ENCODE results near the gene SUDS3.
"Not testable (repeated sequence)": the region's sequence is repeated elsewhere in the genome, so short reads cannot be mapped to it uniquely, and the experiment has no call there.

The SUDS3 gene

DNA sequence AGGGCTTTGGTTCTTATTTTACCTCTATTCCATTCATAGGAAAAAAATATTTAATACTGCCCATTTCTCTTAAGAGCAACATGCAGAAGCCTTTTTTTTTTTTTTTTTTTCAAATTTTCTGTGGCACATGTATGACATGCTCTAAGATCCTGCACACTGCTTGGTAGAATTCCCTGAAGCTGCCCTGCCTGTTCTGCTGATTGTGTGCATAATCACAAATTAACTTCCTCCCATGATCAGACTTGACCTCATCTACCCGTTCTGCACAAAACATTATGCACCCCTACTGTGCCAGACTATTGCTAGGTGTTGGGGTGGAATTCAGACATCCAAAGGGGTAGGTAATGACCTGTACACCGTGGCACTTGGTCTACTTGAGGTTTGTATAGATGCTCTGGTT lies 22.2 kb downstream of the SUDS3 start:
- DNase-seq: no peak

DNA sequence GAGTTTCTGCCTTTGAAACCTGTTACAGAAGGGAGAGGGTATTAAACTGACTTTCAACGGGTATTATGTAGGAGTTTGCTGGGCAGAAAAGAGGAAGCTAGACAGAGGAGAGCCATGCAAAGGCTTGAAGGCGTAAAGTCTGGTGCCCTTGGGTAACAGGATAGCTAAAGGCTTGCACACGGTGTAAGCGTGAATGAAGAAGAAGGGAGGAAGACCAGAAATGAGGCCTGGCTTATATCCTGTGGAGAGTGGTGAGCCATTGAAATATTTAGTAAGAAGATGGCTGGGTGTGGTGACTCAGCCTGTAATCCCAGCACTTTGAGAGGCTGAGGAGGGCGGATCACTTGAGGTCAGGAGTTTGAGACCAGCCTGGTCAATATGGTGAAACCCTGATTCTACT lies 22.6 kb downstream of the SUDS3 start:
- DNase-seq: no peak

DNA sequence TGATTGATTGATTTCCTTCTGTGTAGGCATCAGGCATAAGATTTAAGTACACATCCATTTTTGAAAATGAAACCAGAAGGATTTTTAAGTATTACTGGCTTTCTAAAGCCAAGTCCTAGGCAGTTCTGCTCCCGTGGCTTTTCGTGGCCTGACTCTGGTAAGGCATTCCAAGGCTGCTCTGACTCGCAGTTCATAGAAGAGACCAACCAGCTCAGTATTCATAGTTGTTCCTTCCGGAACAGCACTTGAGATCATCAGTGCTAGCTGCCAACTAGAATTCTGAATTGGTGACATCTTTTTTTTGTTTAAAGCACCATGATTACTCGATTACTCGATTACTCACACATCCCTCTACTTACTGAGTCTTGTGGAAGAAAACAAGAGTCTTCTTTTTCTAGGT lies 25.9 kb downstream of the SUDS3 start:
- no peak for DNase-seq

DNA sequence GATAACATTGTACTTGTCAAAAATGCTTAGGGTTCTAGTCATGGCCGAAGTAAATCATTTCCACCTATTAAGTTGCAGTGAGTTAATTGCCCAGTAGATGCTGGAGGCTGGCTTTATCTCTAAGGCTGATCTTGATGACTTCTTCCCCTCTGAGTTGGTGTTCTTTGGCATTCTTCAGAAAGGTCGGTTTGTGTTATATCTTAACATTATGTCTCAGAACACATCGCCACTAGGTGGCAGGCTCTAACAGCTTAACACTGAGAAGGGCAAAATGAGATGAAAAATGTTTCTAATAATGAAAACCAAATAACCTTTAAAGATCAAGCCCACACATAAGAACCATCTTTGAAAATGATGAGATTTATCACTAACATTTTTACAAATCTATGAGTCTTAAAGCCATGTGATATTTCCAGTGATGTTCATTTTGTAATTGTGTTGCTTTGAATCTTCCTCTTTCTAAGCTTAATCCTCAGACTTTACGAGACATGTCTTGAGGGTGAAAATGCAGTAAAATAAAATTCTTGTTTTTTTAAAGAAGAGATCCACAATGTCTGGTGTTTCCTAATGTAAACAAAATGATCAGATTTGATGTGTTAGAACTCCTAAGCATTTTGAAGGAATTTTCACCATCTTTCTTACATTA lies 28.6 kb downstream of the SUDS3 start:
- no peak for DNase-seq

DNA sequence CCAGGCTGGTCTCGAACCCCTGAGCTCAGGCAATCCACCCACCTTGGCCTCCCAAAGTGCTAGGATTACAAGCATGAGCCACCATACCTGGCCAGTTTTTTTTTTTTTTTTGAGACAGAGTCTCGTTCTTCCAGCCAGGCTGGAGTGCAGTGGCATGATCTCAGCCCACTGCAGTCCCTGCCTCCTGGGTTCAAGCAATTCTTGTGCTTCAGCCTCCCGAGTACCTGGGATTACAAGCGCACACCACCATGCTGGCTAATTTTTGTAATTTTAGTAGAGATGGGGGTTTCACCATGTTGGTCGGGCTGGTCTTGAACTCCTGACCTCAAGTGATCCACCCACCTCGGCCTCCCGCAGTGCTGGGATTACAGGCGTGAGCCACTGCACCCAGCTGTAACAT lies 31.9 kb downstream of the SUDS3 start:
- DNase-seq: not testable (repeated sequence)

DNA sequence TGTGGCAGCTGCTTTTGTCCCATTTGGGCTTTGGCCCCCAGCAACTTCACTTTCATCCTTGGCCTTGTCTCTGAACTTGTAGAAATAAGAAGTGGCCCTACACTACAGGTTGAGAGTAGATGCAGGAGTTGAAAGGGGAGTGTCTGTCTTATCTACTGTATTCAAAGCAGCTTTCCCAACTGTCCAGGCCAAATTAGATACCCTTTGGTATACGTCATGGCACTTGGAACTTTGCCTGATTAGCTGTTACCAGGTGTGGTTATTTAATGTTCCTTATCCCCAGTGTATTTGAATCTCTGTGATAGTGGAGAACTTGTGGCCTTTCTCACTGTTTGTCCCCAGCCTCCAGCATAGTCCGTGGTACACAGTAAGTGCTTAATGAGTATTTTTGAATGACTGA lies 33.5 kb downstream of the SUDS3 start:
- DNase-seq: no peak

DNA sequence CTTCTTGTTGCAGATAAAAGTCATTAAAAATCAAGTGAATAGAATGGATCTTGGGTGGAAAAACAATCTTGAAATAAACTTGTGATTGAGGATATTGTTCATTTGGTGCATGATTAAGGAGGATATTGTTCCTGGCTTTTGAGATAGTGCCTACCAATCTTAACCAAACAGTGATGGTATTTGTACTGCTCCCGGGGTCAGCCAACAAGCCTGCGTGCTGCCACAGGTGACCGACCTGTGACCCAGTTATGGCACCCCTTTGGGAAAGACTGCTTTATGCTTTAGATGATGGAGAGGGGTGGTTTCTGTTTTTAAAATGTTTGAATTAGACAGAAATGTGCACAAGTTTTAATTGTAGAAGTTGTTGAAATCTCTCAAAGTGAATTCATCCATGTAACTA lies 41.6 kb downstream of the SUDS3 start:
- no peak for DNase-seq

DNA sequence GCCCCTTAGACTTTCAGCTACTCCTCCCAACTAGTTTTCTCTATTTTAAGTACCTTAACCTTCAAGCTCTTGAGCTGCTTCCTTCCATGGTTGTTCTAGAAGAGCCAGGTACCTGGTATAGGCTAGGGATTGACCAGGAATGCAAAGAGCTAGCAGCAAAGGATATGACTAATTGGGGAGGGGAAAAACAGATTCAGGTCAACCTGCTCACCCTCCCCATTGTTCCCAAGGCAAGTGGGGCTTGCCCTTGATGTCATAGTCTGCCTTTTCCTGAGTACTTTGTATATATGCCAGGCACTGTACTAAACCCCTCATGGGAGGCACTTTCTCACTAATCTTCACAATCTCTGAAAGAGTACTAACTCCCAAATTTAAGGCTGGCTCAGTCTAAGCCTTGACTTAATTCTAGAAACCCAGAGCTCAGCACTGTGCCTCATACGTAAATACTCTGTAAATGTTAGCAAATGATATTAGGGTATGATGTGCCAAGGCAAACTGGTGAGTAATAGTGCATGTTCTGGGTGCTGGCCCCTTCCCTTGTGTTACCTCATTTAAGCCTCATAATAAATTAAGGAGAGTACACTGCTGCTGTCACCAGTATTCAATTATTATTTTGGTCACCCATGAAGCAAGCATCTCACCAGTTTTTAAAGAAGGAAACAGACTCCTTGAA lies 42.2 kb downstream of the SUDS3 start:
- DNase-seq: no peak

DNA sequence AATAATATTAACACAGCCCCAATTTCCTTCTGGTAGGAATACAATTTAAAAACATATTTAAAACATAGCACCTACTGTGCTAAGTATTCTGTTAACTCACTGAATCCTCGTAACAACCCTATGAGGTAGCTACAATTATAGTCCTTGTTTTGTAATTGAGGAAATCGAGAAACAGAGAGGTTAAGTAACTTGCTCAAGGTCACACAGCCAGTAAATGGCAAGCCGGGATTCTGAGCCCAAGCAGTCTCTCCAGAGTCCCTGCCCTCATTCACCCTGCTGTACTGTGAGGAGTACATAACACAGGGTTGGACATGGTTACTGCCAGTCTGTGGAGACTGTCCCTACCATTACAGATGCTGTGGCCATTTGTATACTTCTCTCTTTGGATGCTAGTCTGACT lies 44.3 kb downstream of the SUDS3 start:
- no peak for DNase-seq

DNA sequence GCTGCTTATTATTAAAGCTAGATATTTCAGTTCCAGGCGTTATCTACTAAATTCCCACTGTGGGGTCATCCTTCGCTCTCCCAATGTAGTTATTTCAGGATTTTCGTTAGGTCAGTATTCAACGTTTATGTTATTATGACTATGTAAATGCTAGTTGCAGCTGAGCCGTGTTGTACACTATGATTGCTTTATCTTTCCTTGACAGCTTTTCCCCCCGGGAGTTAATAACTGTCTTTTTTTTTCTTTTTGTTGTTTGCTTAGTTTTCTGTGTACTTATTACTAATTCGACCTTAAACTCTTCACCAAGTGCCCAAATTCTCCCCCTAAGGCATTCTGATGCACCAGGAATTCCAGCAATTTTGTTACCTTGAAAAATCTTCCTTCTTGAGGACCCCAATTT lies 48.5 kb downstream of the SUDS3 start:
- no peak for DNase-seq

DNA sequence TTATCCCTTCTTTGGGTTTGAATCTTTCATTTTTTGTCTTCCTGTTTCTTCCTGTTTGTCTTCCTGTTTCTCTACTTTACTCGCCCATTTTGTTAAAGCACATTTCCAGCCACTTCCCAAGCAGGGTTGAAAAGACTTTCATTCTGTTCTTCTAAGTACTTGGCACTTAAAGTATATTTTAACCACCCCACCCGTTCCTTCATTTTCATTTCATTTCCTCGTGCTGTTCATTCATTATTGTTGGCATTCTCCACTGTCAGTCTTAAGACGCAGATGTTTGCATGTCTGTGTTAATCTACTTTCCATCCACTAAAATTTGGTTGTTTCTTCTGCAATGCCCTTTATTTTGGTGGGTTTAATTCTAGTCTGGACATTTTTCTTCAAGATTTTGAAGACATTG lies 49.0 kb downstream of the SUDS3 start:
- DNase-seq: no peak

DNA sequence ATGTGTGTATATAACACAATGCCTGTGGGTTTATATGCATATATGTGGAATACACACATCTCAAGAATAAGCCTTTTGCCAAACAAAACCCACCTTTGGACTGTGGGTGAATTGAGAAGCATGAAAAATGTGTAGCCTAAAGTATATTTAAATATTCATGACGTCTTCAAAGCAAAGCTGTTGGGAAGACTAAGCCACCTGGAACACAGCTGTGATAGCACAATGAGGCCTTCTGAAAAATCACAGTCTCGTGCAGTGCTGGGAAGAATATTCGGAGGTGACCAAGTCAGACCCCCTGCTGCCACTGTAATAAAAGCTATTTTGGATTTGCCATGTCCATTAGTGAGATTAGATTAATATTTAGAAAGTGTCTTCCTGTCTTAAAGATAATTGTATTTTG lies 51.5 kb downstream of the SUDS3 start:
- no peak for DNase-seq

DNA sequence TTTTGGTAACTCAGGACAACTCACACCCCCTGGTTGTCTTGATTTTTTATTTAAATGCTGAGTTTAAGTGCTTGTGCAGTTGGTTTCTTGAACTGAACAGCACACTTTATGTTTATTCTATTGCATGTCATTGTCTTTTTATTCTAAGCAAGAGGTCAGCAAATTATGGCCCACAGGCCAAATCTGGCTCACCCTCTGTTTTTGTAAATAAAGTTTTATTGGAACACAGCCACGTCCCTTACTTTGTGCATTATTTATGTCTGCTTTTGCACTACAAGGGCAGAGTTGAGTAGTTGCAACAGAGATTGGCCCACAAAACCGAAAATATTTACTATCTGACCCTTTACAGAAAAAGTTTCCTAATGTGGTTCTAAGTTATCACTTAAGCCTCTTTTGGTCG lies 52.3 kb downstream of the SUDS3 start:
- DNase-seq: no peak

DNA sequence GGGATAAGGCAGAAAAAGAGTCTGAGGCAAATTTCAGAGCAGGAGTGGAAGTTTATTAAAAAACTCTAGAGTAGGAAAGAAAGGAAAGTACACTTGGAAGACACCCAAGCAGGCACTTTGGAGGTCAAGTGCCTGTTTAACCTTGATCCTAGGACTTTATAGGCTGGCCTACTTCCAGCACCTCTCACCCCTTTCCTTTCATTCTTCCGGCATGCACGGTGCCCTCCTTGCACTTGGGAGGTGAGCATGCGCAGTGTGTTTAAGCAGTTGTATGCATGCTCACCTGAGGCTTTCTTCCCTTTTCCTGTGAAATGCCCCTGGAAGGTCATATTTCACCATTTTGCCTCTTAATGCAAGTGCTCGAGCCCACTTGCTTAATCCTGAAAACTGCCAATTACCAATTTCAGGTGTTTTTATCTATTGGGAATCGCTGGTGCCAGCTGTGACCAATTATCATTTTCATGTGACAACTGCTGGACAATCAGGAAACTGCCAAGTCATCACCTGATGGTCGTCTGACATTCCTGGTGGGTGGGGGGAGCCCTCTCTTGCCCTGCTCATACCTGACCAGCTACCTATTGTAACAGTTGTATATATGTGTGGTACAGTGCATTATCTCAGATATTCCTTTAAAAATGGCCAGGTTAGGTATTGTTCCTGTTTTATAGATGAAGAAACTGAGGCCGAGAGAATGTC lies 53.5 kb downstream of the SUDS3 start:
- DNase-seq: no peak

DNA sequence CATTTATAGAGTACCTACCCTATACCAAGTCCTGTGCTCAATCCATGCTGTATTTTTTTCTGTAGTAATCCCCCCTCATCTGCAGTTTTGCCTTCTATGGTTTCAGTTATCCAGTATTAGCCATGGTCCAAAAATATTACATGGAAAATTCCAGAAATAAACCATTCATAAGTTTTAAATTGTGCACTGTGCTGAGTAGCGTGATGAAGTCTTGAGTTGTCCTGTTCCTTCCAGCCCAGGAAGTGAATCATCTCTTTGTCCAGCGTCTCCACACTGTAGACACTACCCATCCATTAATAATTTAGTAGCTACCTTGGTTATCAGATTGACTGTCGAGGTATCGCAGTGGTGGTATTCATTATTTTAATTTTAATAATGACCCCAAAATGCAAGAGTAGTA lies 54.2 kb downstream of the SUDS3 start:
- DNase-seq: no peak

DNA sequence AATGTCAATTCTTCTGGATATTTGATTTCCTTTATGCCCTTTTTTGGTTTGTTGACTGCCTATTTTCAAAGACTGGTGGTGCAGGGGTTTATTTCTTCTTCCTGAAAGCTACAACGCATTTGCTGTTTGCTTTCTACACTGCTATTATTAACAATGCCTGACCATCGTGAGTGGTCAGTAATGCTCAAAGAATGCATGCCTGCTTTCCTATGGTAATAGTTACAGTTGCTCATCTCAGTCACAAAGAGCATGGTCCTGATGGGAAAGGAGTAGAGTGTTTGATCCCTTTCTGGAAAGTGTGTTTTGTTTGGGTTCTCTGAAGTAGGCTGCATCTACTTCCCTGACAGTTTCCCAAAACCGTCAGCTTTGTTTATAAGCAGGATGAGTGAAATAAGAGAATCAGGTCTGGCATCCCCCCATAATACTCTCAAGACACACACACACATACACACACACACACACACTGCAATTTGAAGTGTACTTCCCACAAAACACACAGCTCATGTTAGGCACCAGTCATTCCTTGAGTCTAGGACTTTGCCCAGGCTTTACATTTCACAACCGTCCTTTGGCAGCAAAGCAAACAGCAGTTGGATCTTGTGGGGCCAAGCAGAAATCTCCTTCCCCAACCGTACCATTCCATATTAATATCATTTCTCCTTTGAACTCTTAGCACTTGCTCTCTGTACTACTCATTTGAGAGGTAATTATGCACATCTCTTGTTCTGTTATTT lies 56.6 kb downstream of the SUDS3 start:
- no peak for DNase-seq

DNA sequence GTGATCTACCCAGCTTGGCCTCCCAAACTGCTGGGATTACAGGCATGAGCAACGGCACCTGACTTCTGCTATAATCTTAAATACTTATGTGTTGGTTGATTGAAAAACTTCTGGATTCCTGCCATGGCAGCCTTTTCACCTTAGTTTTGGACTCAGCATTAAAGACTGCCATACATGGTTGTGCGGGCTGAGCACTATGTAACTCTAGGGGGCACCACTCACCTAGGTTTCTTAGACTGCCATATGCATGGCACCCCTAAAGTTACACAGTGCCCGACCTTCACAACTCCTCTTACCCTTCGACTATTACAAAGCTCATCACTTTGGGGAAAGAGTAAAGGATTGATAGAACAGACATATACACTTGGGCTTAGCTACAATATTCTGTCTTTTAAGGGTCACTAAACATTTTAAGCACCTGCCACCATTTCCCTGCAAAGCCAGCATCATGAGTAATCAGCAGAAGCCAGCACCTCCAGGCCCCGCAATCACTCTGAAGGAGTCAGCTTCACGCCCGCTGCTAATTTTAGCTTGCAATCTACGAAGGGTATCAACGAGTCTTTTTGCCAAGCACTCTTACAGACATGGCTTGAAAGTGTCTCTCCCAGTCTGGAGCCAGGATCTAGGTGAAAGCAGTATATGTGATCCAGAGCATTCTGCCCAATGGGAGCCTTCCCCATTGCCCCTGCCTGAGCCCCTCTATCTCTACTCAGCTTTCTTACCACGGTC lies 59.8 kb downstream of the SUDS3 start:
- no peak for DNase-seq

DNA sequence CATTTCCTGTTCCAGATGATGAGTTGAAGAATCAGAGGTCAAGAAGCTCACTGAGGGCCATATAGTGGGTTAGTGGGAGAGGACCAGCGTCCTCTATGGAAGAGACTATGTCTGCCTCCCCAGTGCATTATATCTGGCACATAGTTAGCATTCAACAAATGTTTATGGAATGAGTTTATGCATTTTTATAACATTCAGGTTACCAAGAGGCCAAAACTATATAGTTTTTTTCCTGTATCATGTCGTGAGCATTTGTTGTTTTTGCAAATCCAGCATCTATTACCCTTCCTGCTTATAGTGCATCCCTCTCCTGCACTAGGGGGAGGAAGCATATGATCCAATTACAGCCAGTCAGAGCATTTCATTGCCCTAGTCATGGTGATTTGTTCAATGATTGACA lies 60.6 kb downstream of the SUDS3 start:
- no peak for DNase-seq

DNA sequence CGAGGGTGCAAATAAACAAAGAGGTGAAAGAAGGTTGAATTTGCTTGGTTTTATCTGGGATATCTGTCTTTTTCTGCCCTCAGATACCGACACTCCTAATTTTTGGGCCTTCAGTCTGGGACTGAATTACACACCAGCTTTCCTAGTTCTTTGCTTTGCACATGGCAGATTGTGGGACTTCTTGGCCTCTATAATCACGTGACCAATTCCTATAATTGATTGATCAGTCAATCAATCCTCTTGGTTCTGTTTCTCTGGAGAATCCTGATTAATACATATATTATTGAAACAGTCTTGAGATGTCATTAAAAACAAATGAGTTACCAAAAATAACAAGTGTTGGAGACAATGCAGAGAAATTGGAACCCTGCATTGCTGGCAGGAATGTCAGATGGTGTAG lies 62.7 kb downstream of the SUDS3 start:
- no peak for DNase-seq

DNA sequence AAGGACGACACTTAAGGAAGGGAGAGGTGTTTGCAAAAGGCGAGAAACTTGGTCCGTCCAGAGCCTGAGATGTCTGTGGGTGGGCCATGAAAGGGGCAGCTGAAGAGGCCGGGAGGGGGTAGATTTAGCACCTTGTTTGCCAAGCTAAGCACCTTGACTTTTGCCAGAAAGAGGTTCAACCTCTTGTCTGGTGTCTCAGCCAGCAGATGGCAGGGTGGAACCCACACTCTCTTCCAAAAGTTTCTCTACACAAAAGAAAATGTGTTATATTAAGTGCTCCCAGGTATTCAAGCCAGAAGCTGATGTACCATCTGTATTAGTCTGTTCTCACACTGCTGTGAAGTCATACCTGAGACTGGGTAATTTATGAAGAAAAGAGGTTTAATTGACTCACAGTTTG lies 69.9 kb downstream of the SUDS3 start:
- no peak for DNase-seq

DNA sequence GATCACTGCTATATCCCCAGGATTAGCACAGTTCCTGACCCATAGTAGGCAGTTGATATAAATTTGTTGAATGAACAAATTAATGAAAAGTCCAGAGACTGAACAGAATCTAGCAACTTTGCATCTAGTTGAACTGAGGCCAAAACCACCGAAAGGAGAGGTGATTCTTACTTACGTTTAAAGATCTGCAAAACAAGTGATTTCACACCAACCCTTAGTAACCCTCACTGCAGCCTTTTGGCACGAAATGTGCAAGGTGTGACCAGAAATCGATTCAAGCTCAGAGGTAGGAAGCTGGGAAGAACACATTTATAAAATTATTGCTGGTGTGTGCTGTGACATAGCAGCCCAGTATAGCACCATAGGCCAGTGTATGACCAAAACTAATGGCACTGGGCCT lies 70.8 kb downstream of the SUDS3 start:
- DNase-seq: no peak

DNA sequence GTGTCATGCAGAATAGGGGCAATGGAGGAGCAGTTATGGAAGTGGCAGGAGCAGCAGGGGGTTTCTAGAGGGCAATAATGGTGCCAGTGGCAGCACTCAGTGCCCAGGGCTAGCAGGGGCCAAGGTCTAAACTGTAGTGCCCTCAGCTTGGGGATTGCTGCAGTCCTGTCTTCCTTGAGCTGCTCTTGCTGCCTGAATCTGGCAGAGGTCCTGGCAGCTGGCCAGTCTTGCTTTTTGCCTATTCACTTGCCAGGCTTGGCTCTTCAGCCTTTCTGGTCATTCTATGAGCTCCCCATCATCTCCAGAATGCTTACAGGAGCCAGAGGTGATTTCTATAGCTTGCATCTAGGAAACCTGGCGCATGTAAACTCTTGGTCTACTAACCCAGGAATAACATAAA lies 72.0 kb downstream of the SUDS3 start:
- DNase-seq: no peak

DNA sequence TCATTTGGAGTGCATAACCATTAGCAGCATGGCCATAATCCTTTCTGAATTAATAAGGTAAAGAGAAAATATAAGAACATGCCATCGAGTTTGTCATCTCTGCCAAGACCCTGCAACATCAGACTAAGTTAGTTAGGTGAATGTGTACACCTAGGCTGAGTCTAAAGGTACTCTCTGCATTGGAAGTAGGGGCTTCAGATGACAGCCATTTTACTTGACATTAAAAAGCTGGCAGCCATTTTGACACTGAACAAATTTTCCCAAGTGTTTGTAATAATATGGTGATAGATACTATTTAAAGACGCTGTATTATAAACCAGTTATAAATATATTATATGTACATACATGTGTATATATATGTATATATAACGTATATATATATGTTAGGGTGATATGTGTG lies 79.0 kb downstream of the SUDS3 start:
- DNase-seq: no peak

Data from NCI-H1436 treated with DMSO at 0.1 percent for 48 hours (cell line).